Epithelial cell of esophagus (primary cell): Measurements from ENCODE around the gene AK9.

Source experiments
- DNase-seq: peaks from one replicate; pipeline ENCODE4 v3.0.0; 2010; ENCODE audit warnings: low read depth
- H3K4me3 ChIP-seq: 2 replicates; pipeline ENCODE4 v1.5.1; 2011; ENCODE audit warnings: mild to moderate bottlenecking, low read length, control low read depth
- TF ChIP-seq, protein P1 (sequence below): IDR thresholded peaks from 2 replicates; pipeline ENCODE4 v1.5.1; 2011; ENCODE audit warnings: low read depth, mild to moderate bottlenecking, low read length, control low read depth, inconsistent platforms; ENCODE audit not compliant: insufficient read depth; ENCODE audit errors: missing control alignments

AK9 gene

GRCh38 chr6:109485266-109485935 is 205.6 kb downstream of the AK9 start:
- TF ChIP-seq, protein P1, sequence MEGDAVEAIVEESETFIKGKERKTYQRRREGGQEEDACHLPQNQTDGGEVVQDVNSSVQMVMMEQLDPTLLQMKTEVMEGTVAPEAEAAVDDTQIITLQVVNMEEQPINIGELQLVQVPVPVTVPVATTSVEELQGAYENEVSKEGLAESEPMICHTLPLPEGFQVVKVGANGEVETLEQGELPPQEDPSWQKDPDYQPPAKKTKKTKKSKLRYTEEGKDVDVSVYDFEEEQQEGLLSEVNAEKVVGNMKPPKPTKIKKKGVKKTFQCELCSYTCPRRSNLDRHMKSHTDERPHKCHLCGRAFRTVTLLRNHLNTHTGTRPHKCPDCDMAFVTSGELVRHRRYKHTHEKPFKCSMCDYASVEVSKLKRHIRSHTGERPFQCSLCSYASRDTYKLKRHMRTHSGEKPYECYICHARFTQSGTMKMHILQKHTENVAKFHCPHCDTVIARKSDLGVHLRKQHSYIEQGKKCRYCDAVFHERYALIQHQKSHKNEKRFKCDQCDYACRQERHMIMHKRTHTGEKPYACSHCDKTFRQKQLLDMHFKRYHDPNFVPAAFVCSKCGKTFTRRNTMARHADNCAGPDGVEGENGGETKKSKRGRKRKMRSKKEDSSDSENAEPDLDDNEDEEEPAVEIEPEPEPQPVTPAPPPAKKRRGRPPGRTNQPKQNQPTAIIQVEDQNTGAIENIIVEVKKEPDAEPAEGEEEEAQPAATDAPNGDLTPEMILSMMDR: no peak
- no peak overlapping the region for H3K4me3 ChIP-seq
- peak; percentile 59 for DNase-seq

GRCh38 chr6:109484122-109484521 is 206.9 kb downstream of the AK9 start:
- no peak for DNase-seq
- TF ChIP-seq, protein P1: no peak
- H3K4me3 ChIP-seq: no peak overlapping the region

- TF ChIP-seq, protein P1: no peak
- peak overlapping the region; percentile 18 for H3K4me3 ChIP-seq
- DNase-seq: no peak
These were observed 207.3 kb downstream of the AK9 start for GRCh38 chr6:109483735-109484057.

GRCh38 chr6:109482905-109483734 is 207.9 kb downstream of the AK9 start, which contains the start of gene ZBTB24:
TSS of gene ZBTB24 (minus strand) at chr6:109483219. CDS start at chr6:109482026, 1,193 bp downstream.
- H3K4me3 ChIP-seq: peak within 1 kb of the TSS; percentile 73
- DNase-seq: peak; percentile 92
- TF ChIP-seq, protein P1: no peak

GRCh38 chr6:109480993-109481480 is 210.0 kb downstream of the AK9 start:
- H3K4me3 ChIP-seq: no peak overlapping the region
- TF ChIP-seq, protein P1: no peak
- no peak for DNase-seq

DNA sequence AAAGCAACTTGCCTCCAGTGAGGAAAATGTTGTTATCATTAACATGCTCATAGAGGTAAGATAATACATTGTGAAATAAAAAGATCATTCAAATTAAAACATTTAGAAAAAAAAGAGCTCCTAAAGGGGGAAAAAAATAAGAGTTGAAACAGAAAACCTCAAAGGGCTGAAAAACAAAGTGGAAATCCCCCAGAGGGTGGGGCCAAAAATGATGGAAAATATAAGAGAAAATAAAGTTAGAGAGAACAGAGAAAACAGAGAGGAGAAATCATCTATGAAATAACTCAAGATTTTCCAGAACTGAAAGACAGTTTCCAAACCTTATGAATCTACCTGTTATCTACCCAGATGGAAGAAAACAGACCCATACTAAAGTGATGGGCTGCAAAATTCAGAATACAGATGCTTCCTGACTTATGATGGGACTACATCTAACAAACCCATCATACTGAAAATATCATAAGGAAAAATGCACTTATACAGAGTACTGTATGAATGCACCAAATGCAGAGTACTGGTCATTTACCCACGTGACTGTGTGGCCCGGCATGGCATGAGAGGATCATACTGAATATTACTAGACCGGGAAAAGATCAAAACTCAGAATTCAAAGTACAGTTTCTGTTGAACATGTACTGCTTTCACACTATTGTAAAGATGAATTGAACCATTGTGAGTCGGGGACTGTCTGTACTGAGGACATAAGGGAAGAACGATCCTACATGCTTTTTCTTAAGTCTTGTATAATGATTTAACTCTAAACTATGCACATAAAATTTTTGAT is 212.0 kb downstream of the AK9 start:
- TF ChIP-seq, protein P1: no peak
- DNase-seq: no peak
- H3K4me3 ChIP-seq: no peak overlapping the region
